ENCODE data around the gene MINDY4B. TPM values are rescaled to one million over a fixed set of nuclear protein-coding genes. Genes with fewer than 3 reads are reported as not detected.
"Not testable (repeated sequence)": the region's sequence is repeated elsewhere in the genome, so short reads cannot be mapped to it uniquely, and the experiment has no call there.

Gene MINDY4B
- total RNA-seq, 2 donors from 2014 or later: not detected

- H3K36me3 Mint-ChIP-seq: no peaks in the 10 kb centered on the region
- no peaks in the 10 kb centered on the region for H3K9me3 Mint-ChIP-seq
- no peak overlapping the region for H3K27ac Mint-ChIP-seq
- ATAC-seq: peak in 1 of 2 donors; percentile 61
- DNase-seq (ENCODE audit: low spot score in 2 of 2): no peak
Observed at GRCh38 chr3:150874666-150875219, 30.5 kb downstream of the MINDY4B start.

DNA sequence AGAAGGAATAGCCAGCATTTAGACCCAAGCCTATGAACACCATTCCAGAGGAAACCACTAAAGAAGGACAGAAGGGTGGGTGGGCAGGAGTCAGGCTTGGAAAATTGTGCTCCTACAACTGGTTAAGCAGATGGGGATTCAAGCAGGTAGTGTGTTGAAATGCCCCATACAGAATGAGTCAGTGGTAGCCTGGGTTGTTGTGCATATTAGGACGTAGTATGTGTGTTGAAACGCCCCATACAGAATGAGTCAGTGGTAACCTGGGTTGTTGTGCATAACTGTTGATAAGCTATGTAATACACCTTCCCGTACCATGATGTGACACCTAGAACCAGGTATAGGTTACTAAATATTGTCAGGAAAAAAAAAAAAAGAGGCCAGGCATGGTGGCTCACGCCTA is 34.0 kb downstream of the MINDY4B start:
- H3K36me3 Mint-ChIP-seq: no peaks in the 10 kb centered on the region
- ATAC-seq: no peak
- H3K27ac Mint-ChIP-seq: no peak overlapping the region

GRCh38 chr3:150870406-150870805 is 34.8 kb downstream of the MINDY4B start:
- no peak for DNase-seq (ENCODE audit: low spot score in 2 of 2)
- Mint-ChIP-seq H3K36me3 (no peaks in the 10 kb centered on the region), H3K27ac (no peak overlapping the region), H3K9me3 (no peaks in the 10 kb centered on the region)
- ATAC-seq: no peak

More for the DNA sequence above, 34.0 kb downstream of the MINDY4B start:
- H3K9me3 Mint-ChIP-seq: no peaks in the 10 kb centered on the region
- DNase-seq (ENCODE audit: low spot score in 2 of 2): no peak

DNA sequence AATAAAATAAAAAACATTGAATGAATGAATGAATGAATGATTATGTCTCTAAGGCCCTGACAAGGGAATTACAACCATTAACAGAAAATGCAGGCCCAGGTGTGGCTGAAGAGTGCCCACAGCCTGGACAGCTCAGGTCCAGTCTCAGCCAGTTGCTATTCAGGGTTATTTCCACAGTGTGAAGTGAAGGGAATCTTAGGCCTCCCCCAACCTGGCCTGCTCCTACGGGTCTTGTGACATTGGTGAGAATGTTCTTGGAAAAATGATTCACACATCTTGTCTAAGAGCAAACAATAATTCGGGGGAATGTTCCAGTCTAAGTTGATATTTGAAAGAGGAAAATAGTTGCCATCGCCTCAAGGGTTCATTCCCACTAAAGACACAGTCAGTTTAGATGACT is 37.0 kb downstream of the MINDY4B start:
- H3K9me3 Mint-ChIP-seq: no peaks in the 10 kb centered on the region

GRCh38 chr3:150867434-150867833 is 37.8 kb downstream of the MINDY4B start:
- no peak overlapping the region for H3K27ac Mint-ChIP-seq
- DNase-seq (ENCODE audit: low spot score in 2 of 2) (no peak), ATAC-seq (no peak)
- no peaks in the 10 kb centered on the region for H3K9me3 Mint-ChIP-seq
- H3K36me3 Mint-ChIP-seq: no peaks in the 10 kb centered on the region

More for the DNA sequence above, 37.0 kb downstream of the MINDY4B start:
- DNase-seq (ENCODE audit: low spot score in 2 of 2) (no peak), ATAC-seq (no peak)
- no peaks in the 10 kb centered on the region for H3K36me3 Mint-ChIP-seq
- H3K27ac Mint-ChIP-seq: no peak overlapping the region

DNA sequence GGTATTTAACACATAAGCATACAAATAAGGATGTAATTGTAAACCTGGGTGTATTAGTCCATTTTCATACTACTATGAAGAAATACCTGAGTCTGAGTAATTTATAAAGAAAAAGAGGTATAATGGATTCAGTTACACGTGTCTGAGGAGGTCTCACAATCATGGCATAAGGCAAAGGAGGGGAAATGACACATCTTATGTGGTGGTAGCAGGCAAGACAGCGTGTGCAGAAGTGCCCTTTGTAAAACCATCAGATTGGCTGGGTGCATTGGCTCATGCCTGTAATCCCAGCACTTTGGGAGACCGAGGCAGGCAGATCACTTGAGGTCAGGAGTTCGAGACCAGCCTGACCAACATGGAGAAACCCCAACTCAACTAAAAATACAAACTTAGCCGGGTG is 41.3 kb downstream of the MINDY4B start:
- DNase-seq (ENCODE audit: low spot score in 2 of 2); H3K9me3 Mint-ChIP-seq; H3K36me3 Mint-ChIP-seq; H3K27ac Mint-ChIP-seq: not testable (repeated sequence)
- ATAC-seq: peak in 1 of 2 donors; percentile 34

GRCh38 chr3:150861851-150862250 is 43.4 kb downstream of the MINDY4B start:
- Mint-ChIP-seq H3K36me3 (no peaks in the 10 kb centered on the region), H3K9me3 (no peaks in the 10 kb centered on the region), H3K27ac (no peak overlapping the region)
- no peak for ATAC-seq
- no peak for DNase-seq (ENCODE audit: low spot score in 2 of 2)

GRCh38 chr3:150857936-150858335 is 47.3 kb downstream of the MINDY4B start:
- ATAC-seq; H3K27ac Mint-ChIP-seq; DNase-seq (ENCODE audit: low spot score in 2 of 2); H3K9me3 Mint-ChIP-seq; H3K36me3 Mint-ChIP-seq: not testable (repeated sequence)

DNA sequence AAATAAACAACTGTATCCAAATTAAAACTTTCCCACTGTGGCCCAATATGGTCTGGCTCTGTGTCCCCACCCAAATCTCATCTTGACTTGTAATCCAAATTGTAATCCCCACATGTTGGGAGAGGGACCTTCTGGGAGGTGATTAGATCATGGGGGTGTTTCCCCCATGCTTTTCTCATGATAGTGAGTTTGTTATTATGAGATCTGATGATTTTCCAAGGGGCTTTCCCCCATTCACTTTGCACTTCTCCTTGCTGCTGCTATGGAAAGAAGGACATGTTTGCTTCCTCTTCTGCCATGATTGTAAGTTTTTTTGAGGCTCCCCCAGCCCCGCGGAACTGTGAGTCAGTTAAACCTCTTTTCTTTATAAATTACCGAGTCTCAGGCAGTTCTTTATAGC is 55.0 kb downstream of the MINDY4B start:
- peaks cover 0 to 7% of the 10 kb centered on the region in 2 donors for H3K9me3 Mint-ChIP-seq
- no peak for DNase-seq (ENCODE audit: low spot score in 2 of 2)
- H3K36me3 Mint-ChIP-seq: no peaks in the 10 kb centered on the region
- H3K27ac Mint-ChIP-seq: no peak overlapping the region
- no peak for ATAC-seq

- H3K9me3 Mint-ChIP-seq: peaks cover 0 to 7% of the 10 kb centered on the region in 2 donors
- no peak for ATAC-seq
- DNase-seq (ENCODE audit: low spot score in 2 of 2): no peak
- H3K36me3 Mint-ChIP-seq: no peaks in the 10 kb centered on the region
- no peak overlapping the region for H3K27ac Mint-ChIP-seq
Observed at GRCh38 chr3:150848864-150849263, 56.4 kb downstream of the MINDY4B start.

- ATAC-seq (no peak), DNase-seq (ENCODE audit: low spot score in 2 of 2) (no peak)
- Mint-ChIP-seq H3K36me3 (no peaks in the 10 kb centered on the region), H3K27ac (no peak overlapping the region), H3K9me3 (peaks cover 0 to 7% of the 10 kb centered on the region in 2 donors)
Observed at GRCh38 chr3:150847433-150847832, 57.8 kb downstream of the MINDY4B start.

- ATAC-seq (no peak), DNase-seq (ENCODE audit: low spot score in 2 of 2) (no peak)
- Mint-ChIP-seq H3K27ac (no peak overlapping the region), H3K36me3 (no peaks in the 10 kb centered on the region), H3K9me3 (no peaks in the 10 kb centered on the region)
Observed at GRCh38 chr3:150844484-150844883, 60.8 kb downstream of the MINDY4B start.

- DNase-seq (ENCODE audit: low spot score in 2 of 2): no peak
- H3K27ac Mint-ChIP-seq: no peak overlapping the region
- H3K36me3 Mint-ChIP-seq: no peaks in the 10 kb centered on the region
- no peak for ATAC-seq
- H3K9me3 Mint-ChIP-seq: no peaks in the 10 kb centered on the region
Observed at GRCh38 chr3:150843241-150843640, 62.0 kb downstream of the MINDY4B start.

- DNase-seq (ENCODE audit: low spot score in 2 of 2): no peak
- H3K9me3 Mint-ChIP-seq: no peaks in the 10 kb centered on the region
- H3K27ac Mint-ChIP-seq: no peak overlapping the region
- no peak for ATAC-seq
- no peaks in the 10 kb centered on the region for H3K36me3 Mint-ChIP-seq
Observed at GRCh38 chr3:150840802-150841515, 64.3 kb downstream of the MINDY4B start.

- DNase-seq (ENCODE audit: low spot score in 2 of 2) (no peak), ATAC-seq (no peak)
- H3K27ac Mint-ChIP-seq: peak overlapping the region in 1 of 2 donors; percentile 31
- H3K36me3 Mint-ChIP-seq: no peaks in the 10 kb centered on the region
- H3K9me3 Mint-ChIP-seq: no peaks in the 10 kb centered on the region
Observed at GRCh38 chr3:150830745-150831144, 74.5 kb downstream of the MINDY4B start.

GRCh38 chr3:150830094-150830681 is 75.1 kb downstream of the MINDY4B start:
- no peaks in the 10 kb centered on the region for H3K9me3 Mint-ChIP-seq
- no peak overlapping the region for H3K27ac Mint-ChIP-seq
- ATAC-seq (peak in 1 of 2 donors; percentile 55), DNase-seq (ENCODE audit: low spot score in 2 of 2) (no peak)
- H3K36me3 Mint-ChIP-seq: no peaks in the 10 kb centered on the region

GRCh38 chr3:150829408-150829807 is 75.8 kb downstream of the MINDY4B start:
- H3K27ac Mint-ChIP-seq: no peak overlapping the region
- no peaks in the 10 kb centered on the region for H3K36me3 Mint-ChIP-seq
- no peaks in the 10 kb centered on the region for H3K9me3 Mint-ChIP-seq
- ATAC-seq (no peak), DNase-seq (ENCODE audit: low spot score in 2 of 2) (no peak)

GRCh38 chr3:150828997-150829396 is 76.2 kb downstream of the MINDY4B start:
- Mint-ChIP-seq H3K36me3 (no peaks in the 10 kb centered on the region), H3K27ac (peak overlapping the region in 1 of 2 donors; percentile 34), H3K9me3 (no peaks in the 10 kb centered on the region)
- DNase-seq (ENCODE audit: low spot score in 2 of 2) (no peak), ATAC-seq (no peak)

All from activated naive CD4-positive, alpha-beta T cell treated with anti-CD3 and anti-CD28 coated beads, Interleukin-2, amount 50 U/mL, for 72 hours (primary cell).